ENCODE results near the gene CCDC39. TPM values are rescaled to one million over a fixed set of nuclear protein-coding genes. Genes with fewer than 3 reads are reported as not detected.

Gene CCDC39
- total RNA-seq: 0.66 TPM

DNA sequence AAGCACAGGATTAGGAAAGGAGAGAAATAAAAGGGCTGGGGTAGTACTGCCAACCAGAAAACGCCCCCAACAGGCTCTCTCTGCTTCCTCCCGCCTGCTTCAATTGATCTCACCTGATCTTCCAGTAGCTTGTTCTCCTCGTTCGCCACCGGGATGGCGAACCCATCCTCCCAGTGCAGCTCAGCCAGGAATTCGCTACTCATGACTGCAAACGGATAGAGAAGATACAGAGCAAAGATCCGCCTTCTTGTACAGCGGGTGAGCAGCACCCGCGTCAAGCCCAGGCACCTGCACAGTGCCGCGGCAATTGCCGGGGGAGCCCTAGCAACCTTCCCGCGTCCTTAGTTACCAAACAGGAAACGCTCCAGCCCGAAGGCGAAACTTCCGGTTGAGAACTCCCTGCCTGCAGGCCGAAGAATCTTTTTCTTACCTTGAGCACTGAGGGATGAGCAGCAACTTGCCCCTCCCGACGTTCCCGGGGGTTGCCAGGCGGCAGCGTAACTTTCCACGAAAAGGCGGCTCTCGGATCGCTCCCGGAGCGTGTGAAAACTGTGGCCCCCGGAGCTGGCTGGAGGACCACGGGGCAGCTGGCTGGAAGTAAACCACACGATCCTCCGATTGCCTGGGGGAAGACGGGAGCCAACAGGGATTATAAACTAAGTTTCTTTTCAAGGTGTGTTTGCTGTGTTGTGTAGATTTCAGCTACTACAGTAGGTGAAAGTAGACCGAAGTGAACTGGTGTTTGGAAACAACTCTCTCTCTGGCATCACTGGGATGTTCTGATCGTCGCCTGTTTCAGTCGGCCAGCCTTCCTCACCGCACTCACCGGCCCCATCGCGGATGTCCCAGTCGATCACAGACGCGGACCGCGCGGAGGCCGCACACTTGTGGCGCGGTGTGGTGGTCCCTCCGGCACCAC is at the start of gene CCDC39:
CCDC39 (minus strand) TSS at position 312 of the 919 bp plus-strand sequence; CDS start at position 203, 109 bp downstream.

DNA sequence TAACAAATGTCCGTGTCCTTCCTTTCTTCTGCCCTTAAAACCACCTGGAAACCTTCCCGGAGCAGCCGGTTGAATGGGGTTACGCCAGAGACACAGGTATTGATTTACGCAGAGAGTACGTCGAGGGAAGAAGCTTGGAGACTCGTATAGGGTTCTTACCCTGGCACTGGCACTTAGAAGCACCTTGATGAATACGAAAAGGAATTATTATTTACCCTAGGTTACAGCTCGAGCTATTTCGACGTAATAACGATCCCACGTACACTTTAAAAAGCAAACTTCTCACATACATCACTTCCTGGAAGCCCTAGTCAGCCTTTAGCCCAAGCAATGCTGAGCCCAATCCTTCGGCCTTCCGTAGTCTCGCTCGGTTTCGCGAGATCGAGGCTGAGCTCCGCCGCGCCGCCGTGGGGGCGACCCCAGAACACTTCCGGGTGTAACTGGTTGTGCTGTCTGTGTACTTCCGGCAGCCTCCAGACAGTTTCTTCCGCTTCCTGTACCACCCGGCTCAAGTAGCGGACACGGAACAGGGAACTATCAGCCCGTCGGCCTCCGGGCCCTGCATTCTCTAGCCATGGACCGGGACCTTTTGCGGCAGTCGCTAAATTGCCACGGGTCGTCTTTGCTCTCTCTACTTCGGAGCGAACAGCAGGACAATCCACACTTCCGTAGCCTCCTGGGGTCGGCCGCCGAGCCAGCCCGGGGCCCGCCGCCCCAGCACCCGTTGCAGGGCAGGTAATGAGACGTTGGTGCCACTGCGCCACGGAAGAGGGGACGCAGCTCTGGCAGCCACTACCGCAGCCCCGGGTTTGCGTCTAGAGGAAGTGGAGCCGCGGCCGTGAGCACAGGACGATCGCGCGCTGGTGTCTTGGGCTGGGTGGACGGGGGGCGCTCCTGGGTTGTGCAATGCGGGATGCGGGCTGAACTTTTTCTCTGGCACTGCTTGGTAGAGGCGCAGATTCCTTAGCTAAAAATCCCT is 77.3 kb downstream of the CCDC39 start, which contains the start of gene TTC14:
TTC14 (plus strand) TSS at position 476 of the 979 bp plus-strand sequence; CDS start at position 575, 99 bp downstream.

Other genes with a start within 250 kb of the CCDC39 start
- gene TTC14, start 77.3 kb downstream of the CCDC39 start, total RNA-seq: 114 TPM
- gene FXR1, start 233.2 kb upstream of the CCDC39 start, total RNA-seq: 290 TPM

Measured in camera-type eye (tissue), 1 donor.